ENCODE data around the gene TMSB4X.
"Not testable (repeated sequence)": the region's sequence is repeated elsewhere in the genome, so short reads cannot be mapped to it uniquely, and the experiment has no call there.

The TMSB4X gene

GRCh38 chrX:12974796-12975669, at the start of gene TMSB4X:
TMSB4X (plus strand) TSS chrX:12975110.
- peak; percentile 46 for DNase-seq

GRCh38 chrX:12929701-12930100, 45.2 kb upstream of the TMSB4X start:
- DNase-seq: no peak

GRCh38 chrX:12930150-12930549, 44.8 kb upstream of the TMSB4X start:
- DNase-seq: no peak

- DNase-seq: no peak
Measured at GRCh38 chrX:12932244-12932643, 42.7 kb upstream of the TMSB4X start.

GRCh38 chrX:12934850-12935249, 40.1 kb upstream of the TMSB4X start:
- no peak for DNase-seq

GRCh38 chrX:12936947-12937346, 38.0 kb upstream of the TMSB4X start:
- no peak for DNase-seq

- DNase-seq: not testable (repeated sequence)
Measured at GRCh38 chrX:12940471-12940870, 34.4 kb upstream of the TMSB4X start.

- DNase-seq: not testable (repeated sequence)
Measured at GRCh38 chrX:12943592-12943991, 31.3 kb upstream of the TMSB4X start.

GRCh38 chrX:12944452-12944851, 30.5 kb upstream of the TMSB4X start:
- not testable (repeated sequence) for DNase-seq

- no peak for DNase-seq
Measured at GRCh38 chrX:12945494-12945893, 29.4 kb upstream of the TMSB4X start.

- no peak for DNase-seq
Measured at GRCh38 chrX:12946406-12946805, 28.5 kb upstream of the TMSB4X start.

- DNase-seq: no peak
Measured at GRCh38 chrX:12946838-12947544, 27.9 kb upstream of the TMSB4X start.

- no peak for DNase-seq
Measured at GRCh38 chrX:12947545-12948235, 27.2 kb upstream of the TMSB4X start.

- DNase-seq: no peak
Measured at GRCh38 chrX:12948495-12948894, 26.4 kb upstream of the TMSB4X start.

- DNase-seq: no peak
Measured at GRCh38 chrX:12949205-12949926, 25.5 kb upstream of the TMSB4X start.

GRCh38 chrX:12949927-12950656, 24.8 kb upstream of the TMSB4X start:
- no peak for DNase-seq

GRCh38 chrX:12950851-12951594, 23.9 kb upstream of the TMSB4X start:
- no peak for DNase-seq

- DNase-seq: no peak
Measured at GRCh38 chrX:12951595-12951975, 23.3 kb upstream of the TMSB4X start.

- DNase-seq: no peak
Measured at GRCh38 chrX:12953420-12953819, 21.5 kb upstream of the TMSB4X start.

- DNase-seq: no peak
Measured at GRCh38 chrX:12954376-12954775, 20.5 kb upstream of the TMSB4X start.

GRCh38 chrX:12954981-12955380, 19.9 kb upstream of the TMSB4X start:
- no peak for DNase-seq
